CD4-positive, alpha-beta T cell (primary cell): ENCODE measurements around the gene THSD8. TPM values are rescaled to one million over a fixed set of nuclear protein-coding genes. Genes with fewer than 3 reads are reported as not detected.

Experiments
- ATAC-seq: fragments of 200-7000 bp; cut with Tn5 transposase; one replicate; pipeline ENCODE4 v1.10.0; 2022; ENCODE audit warnings: mild to moderate bottlenecking; ENCODE audit not compliant: poor library complexity
- CTCF ChIA-PET: fragments of 350-600 bp; sonication (Branson Sonifier 250); formaldehyde crosslinking; loops from one replicate; lab custom pipeline; 2021; ENCODE audit warnings: antibody characterized with exemption, inconsistent platforms; lab: Charles Lee
- POLR2A ChIA-PET: fragments of 350-600 bp; sonication (Branson Sonifier 250); formaldehyde crosslinking; loops from one replicate; lab custom pipeline; 2021; ENCODE audit warnings: antibody characterized with exemption, inconsistent platforms; lab: Charles Lee
- DNase-seq, 14 experiments: peaks; one replicate each; pipeline ENCODE4 v3.0.0-alpha.2; 2013 to 2020; ENCODE audit warnings: mixed read lengths in 2 of 14
- H3K27ac ChIP-seq, 2 donors: one replicate each; pipeline versions ENCODE4 v1.5.1 to v1.7.0; 2013; ENCODE audit warnings: low read length in 2 of 2, low read depth in 1 of 2, mild to moderate bottlenecking in 1 of 2
- H3K27me3 ChIP-seq, 2 experiments: 1 replicate in 1 of 2; 2 replicates in 1 of 2; pipeline versions ENCODE4 v1.6.1 to v1.7.0; 2013; ENCODE audit warnings: low read length in 2 of 2, control low read depth in 1 of 2, mild to moderate bottlenecking in 1 of 2, moderate library complexity in 1 of 2; ENCODE audit not compliant: insufficient read depth in 2 of 2, control insufficient read depth in 1 of 2
- H3K36me3 ChIP-seq: one replicate; pipeline ENCODE4 v1.6.1; 2013; ENCODE audit warnings: low read length, control low read depth; ENCODE audit not compliant: insufficient read depth
- H3K4me1 ChIP-seq: one replicate; pipeline ENCODE4 v1.6.1; 2013; ENCODE audit warnings: low read length, control low read depth; ENCODE audit not compliant: insufficient read depth
- H3K4me3 ChIP-seq: one replicate; pipeline ENCODE4 v1.5.1; 2013; ENCODE audit warnings: mild to moderate bottlenecking, low read length, moderate library complexity
- H3K9me3 ChIP-seq, 2 experiments: 1 replicate in 1 of 2; 2 replicates in 1 of 2; pipeline versions ENCODE4 v1.6.1 to v1.7.0; 2013; ENCODE audit warnings: low read length in 2 of 2, mild to moderate bottlenecking in 2 of 2, control low read depth in 1 of 2, moderate library complexity in 1 of 2; ENCODE audit not compliant: control insufficient read depth in 1 of 2, insufficient read depth in 1 of 2
- H3K27ac Mint-ChIP-seq: one replicate; pipeline ENCODE4 v1.8.0; 2020; ENCODE audit warnings: mixed read lengths
- H3K27me3 Mint-ChIP-seq: one replicate; pipeline ENCODE4 v1.8.0; 2021; ENCODE audit warnings: mixed read lengths
- H3K36me3 Mint-ChIP-seq: one replicate; pipeline ENCODE4 v1.8.0; 2021; ENCODE audit warnings: low read depth, mixed read lengths
- H3K4me1 Mint-ChIP-seq: one replicate; pipeline ENCODE4 v1.8.0; 2021; ENCODE audit warnings: low read depth, mixed read lengths
- H3K4me3 Mint-ChIP-seq: one replicate; pipeline ENCODE4 v1.8.0; 2020; ENCODE audit warnings: mild to moderate bottlenecking, mixed read lengths
- H3K9me3 Mint-ChIP-seq: one replicate; pipeline ENCODE4 v1.8.0; 2020; ENCODE audit warnings: mixed read lengths
- CTCF ChIP-seq: fragments of 200-600 bp; IDR thresholded peaks from one replicate; pipeline ENCODE4 v1.8.0; 2022; ENCODE audit warnings: antibody characterized with exemption, mild to moderate bottlenecking
- intact Hi-C, 2 experiments: fragments of 100-400 bp; cut with DNase I in 1 of 2; cut with micrococcal nuclease in 1 of 2; formaldehyde crosslinking; loops; one replicate each; pipeline versions ENCODE4 v1.15.1 to v1.9.0; 2023 to 2025; cut with DNase I, micrococcal nuclease
- total RNA-seq, 174 experiments: library from RNA in 2 of 174; stranded (reverse) in 2 of 174; gene quantifications; one replicate each; pipeline ENCODE4 v1.2.3 and lab custom pipeline; 2021 to 2026

THSD8 gene
- total RNA-seq, 2 experiments from 2014 or later = 1.3 TPM; not detected in 1

GRCh38 chr19:12825254-12826131, 23.6 kb downstream of the THSD8 start:
- ChIA-PET POLR2A (no interaction called here), CTCF (interaction anchor here (0.5 to 0.9 kb wide), 2 partner anchors 11 to 278 kb away, joined by 3 to 4 read pairs; no protein-coding TSS in a partner anchor)
- peak; percentile 16 for TF ChIP-seq CTCF
- Histone ChIP-seq H3K4me1 (peaks cover 10% of the 10 kb centered on the region), H3K9me3 (peaks cover 0 to 19% of the 10 kb centered on the region in 2 experiments), H3K4me3 (no peak overlapping the region), H3K27me3 (peaks cover 46 to 52% of the 10 kb centered on the region in 2 experiments), H3K36me3 (no peaks in the 10 kb centered on the region), H3K27ac (no peak overlapping the region)
- intact Hi-C loops = no loop called here
- ATAC-seq (peak; percentile 24), DNase-seq (peak in 4 of 14 experiments; percentile 22 to 53 (median 44))
- Mint-ChIP-seq H3K4me1 (no peaks in the 10 kb centered on the region), H3K27ac (no peak overlapping the region), H3K36me3 (no peaks in the 10 kb centered on the region), H3K9me3 (no peaks in the 10 kb centered on the region), H3K27me3 (peaks cover 53% of the 10 kb centered on the region), H3K4me3 (no peak overlapping the region)

- ChIA-PET CTCF (interaction anchor here (1.6 to 1.7 kb wide), 2 partner anchors 46 to 71 kb away, joined by 3 read pairs; no protein-coding TSS in a partner anchor), POLR2A (interaction anchor here (0.6 kb wide), 1 partner anchor 111 kb away, joined by 3 read pairs; no protein-coding TSS in a partner anchor)
- intact Hi-C loops = no loop called here
- H3K4me3 Mint-ChIP-seq = no peak overlapping the region
- Histone ChIP-seq H3K27me3 (peaks cover 76 to 82% of the 10 kb centered on the region in 2 experiments), H3K9me3 (peaks cover 0 to 27% of the 10 kb centered on the region in 2 experiments), H3K4me1 (peaks cover 25% of the 10 kb centered on the region), H3K4me3 (no peak overlapping the region), H3K36me3 (no peaks in the 10 kb centered on the region), H3K27ac (no peak overlapping the region)
- H3K4me1 Mint-ChIP-seq = peaks cover 16% of the 10 kb centered on the region
- peak; percentile 25 for ATAC-seq
- no peak overlapping the region for H3K27ac Mint-ChIP-seq
- H3K27me3 Mint-ChIP-seq = peaks cover 78% of the 10 kb centered on the region
- no peaks in the 10 kb centered on the region for H3K36me3 Mint-ChIP-seq
- peak in 1 of 14 experiments; percentile 51 for DNase-seq
- no peaks in the 10 kb centered on the region for H3K9me3 Mint-ChIP-seq
- TF ChIP-seq CTCF = no peak
Measured at GRCh38 chr19:12828494-12828893, 26.6 kb downstream of the THSD8 start.

- ChIA-PET POLR2A (no interaction called here), CTCF (interaction anchor here (0.6 kb wide), 1 partner anchor 14 kb away, joined by 4 read pairs; no protein-coding TSS in a partner anchor)
- Histone ChIP-seq H3K4me3 (no peak overlapping the region), H3K27me3 (peaks cover 85 to 94% of the 10 kb centered on the region in 2 experiments), H3K27ac (no peak overlapping the region), H3K36me3 (no peaks in the 10 kb centered on the region), H3K9me3 (peaks cover 0 to 46% of the 10 kb centered on the region in 2 experiments), H3K4me1 (peaks cover 34% of the 10 kb centered on the region)
- Mint-ChIP-seq H3K27me3 (peaks cover 92% of the 10 kb centered on the region), H3K4me3 (no peak overlapping the region), H3K27ac (no peak overlapping the region), H3K4me1 (peaks cover 29% of the 10 kb centered on the region), H3K9me3 (no peaks in the 10 kb centered on the region), H3K36me3 (no peaks in the 10 kb centered on the region)
- TF ChIP-seq CTCF = no peak
- intact Hi-C loops = no loop called here
- ATAC-seq = no peak
- no peak for DNase-seq
Measured at GRCh38 chr19:12833418-12833737, 31.5 kb downstream of the THSD8 start.
